ENCODE results near the gene ZNF689. TPM values are rescaled to one million over a fixed set of nuclear protein-coding genes. Genes with fewer than 3 reads are reported as not detected.

Gene ZNF689
- total RNA-seq, 1 experiment from 2014 or later: 10.3 TPM

DNA sequence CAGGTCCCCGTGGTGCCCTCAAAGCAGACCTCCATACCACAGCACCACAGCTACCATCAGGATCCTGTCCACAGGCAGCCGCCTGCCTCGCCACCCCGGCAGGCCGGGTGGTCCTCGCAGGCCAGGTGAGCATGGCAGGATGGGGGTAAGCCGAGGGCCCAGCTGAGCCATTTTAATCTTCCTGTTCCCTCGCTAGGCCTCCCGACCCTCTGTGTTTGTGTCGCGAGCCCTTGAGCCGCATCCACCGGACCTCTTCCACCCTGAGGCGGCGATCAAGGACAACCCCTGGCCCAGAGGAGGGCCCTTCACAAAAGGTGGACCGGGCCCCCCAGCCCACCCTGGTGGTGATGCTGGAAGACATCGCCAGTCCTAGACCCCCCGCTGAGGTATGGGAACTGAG lies 42.5 kb upstream of the ZNF689 start:
- no peaks in the 10 kb centered on the region for H3K9me3 ChIP-seq (ENCODE audit: control insufficient read depth in 1 of 2, insufficient read depth in 1 of 2, low read depth in 1 of 2, low read length in 2 of 2)
- H3K9me2 ChIP-seq (ENCODE audit: insufficient read depth): no peaks in the 10 kb centered on the region
- BruUV-seq (replicated peaks): no TSS peak
- H3K27me3 ChIP-seq (ENCODE audit: insufficient read depth, low read length): no peaks in the 10 kb centered on the region
- peak overlapping the region in 1 of 2 experiments; percentile 97; a peak in 1 of 4 replicates for H3K4me3 ChIP-seq (replicated peaks in 1 of 2; ENCODE audit: low read depth in 1 of 2, low read length in 2 of 2)
- ATAC-seq (no peak), DNase-seq (ENCODE audit: low read depth, low spot score) (no peak)
- no peaks in the 10 kb centered on the region for H4K20me1 ChIP-seq (ENCODE audit: insufficient read depth)
- ChIA-PET POLR2A (no interaction called here), RAD21 (ENCODE audit: low non-redundant PET in 1 of 2, low total read pairs in 2 of 2, uncharacterized antibody in 2 of 2, unreplicated experiment in 2 of 2) (no interaction called here), CTCF (no interaction called here)
- H3K27ac ChIP-seq (ENCODE audit: low read depth, low read length): no peak overlapping the region
- H3K79me2 ChIP-seq (ENCODE audit: insufficient read depth, low read length): peaks cover 15% of the 10 kb centered on the region; the same call in 1 of the 2 replicates
- H3K4me2 ChIP-seq (ENCODE audit: low read length): peak overlapping the region; percentile 95
- TF ChIP-seq TCF7L2 (IDR thresholded peaks at IDR 0.05; ENCODE audit: borderline replicate concordance, extremely low read depth, insufficient read depth, insufficient read length): no peak
- intact Hi-C loops (cut with micrococcal nuclease): no loop called here
- peaks cover 16 to 26% of the 10 kb centered on the region in 2 experiments; a peak in 3 of 4 replicates for H3K4me1 ChIP-seq (ENCODE audit: control insufficient read depth in 1 of 2, insufficient read depth in 2 of 2, low read length in 2 of 2)
- H2AFZ ChIP-seq (ENCODE audit: low read depth, low read length, poor library complexity, severe bottlenecking): no peak overlapping the region
- peak overlapping the region; percentile 96; the same call in 1 of the 2 replicates for H3K9ac ChIP-seq (ENCODE audit: low read length)
- H3K36me3 ChIP-seq (ENCODE audit: control insufficient read depth in 1 of 2, insufficient read depth in 2 of 2, low read length in 2 of 2): peaks cover 10 to 21% of the 10 kb centered on the region in 2 experiments

DNA sequence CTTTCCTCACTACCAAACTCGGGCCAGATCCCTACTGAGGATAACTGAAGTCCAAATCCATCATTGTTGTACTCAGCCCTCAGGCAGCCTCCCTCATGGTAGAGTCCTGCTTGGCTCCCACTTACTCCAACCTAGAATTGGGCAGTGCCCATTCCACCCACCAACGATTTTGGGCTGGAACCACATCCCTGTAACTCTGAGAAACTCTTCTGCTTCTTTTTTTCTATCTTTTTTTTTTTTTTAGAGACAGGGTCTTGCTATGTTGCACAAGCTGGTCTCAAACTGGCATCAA lies 41.8 kb upstream of the ZNF689 start:
- ChIA-PET POLR2A (no interaction called here), RAD21 (ENCODE audit: low non-redundant PET in 1 of 2, low total read pairs in 2 of 2, uncharacterized antibody in 2 of 2, unreplicated experiment in 2 of 2) (no interaction called here)

More for the DNA sequence above, 41.8 kb upstream of the ZNF689 start:
- Histone ChIP-seq H3K27ac (ENCODE audit: low read depth, low read length) (peak overlapping the region; percentile 88), H3K9ac (ENCODE audit: low read length) (peak overlapping the region; percentile 96), H3K4me3 (replicated peaks in 1 of 2; ENCODE audit: low read depth in 1 of 2, low read length in 2 of 2) (peak overlapping the region; percentile 93 to 97), H3K4me2 (ENCODE audit: low read length) (peak overlapping the region; percentile 95), H3K36me3 (ENCODE audit: control insufficient read depth in 1 of 2, insufficient read depth in 2 of 2, low read length in 2 of 2) (peaks cover 10 to 21% of the 10 kb centered on the region in 2 experiments), H3K9me2 (ENCODE audit: insufficient read depth) (no peaks in the 10 kb centered on the region), H3K9me3 (ENCODE audit: control insufficient read depth in 1 of 2, insufficient read depth in 1 of 2, low read depth in 1 of 2, low read length in 2 of 2) (no peaks in the 10 kb centered on the region), H2AFZ (ENCODE audit: low read depth, low read length, poor library complexity, severe bottlenecking) (no peak overlapping the region), H4K20me1 (ENCODE audit: insufficient read depth) (no peaks in the 10 kb centered on the region), H3K4me1 (ENCODE audit: control insufficient read depth in 1 of 2, insufficient read depth in 2 of 2, low read length in 2 of 2) (peaks cover 11 to 18% of the 10 kb centered on the region in 2 experiments; a peak in 3 of 4 replicates), H3K79me2 (ENCODE audit: insufficient read depth, low read length) (peaks cover 15% of the 10 kb centered on the region; the same call in 1 of the 2 replicates), H3K27me3 (ENCODE audit: insufficient read depth, low read length) (no peaks in the 10 kb centered on the region)
- intact Hi-C loops (cut with micrococcal nuclease): no loop called here
- no peak for ATAC-seq
- no TSS peak for BruUV-seq (replicated peaks)
- no peak for DNase-seq (ENCODE audit: low read depth, low spot score)
- CTCF ChIA-PET: interaction anchor here (1.6 kb wide), 1 partner anchor 45 kb away, joined by 4 read pairs; no protein-coding TSS in a partner anchor
- TF ChIP-seq RAD21 (IDR thresholded peaks at IDR 0.05; ENCODE audit: low read depth) (no peak), CEBPB (IDR thresholded peaks at IDR 0.05; ENCODE audit: low read depth) (no peak), CBX3 (IDR thresholded peaks at IDR 0.05; ENCODE audit: low read depth) (no peak), POLR2A (IDR thresholded peaks at IDR 0.05; ENCODE audit: borderline replicate concordance, extremely low read depth, insufficient read depth, insufficient read length) (no peak), ZFX (IDR thresholded peaks at IDR 0.05) (no peak), TCF7L2 (IDR thresholded peaks at IDR 0.05; ENCODE audit: borderline replicate concordance, extremely low read depth, insufficient read depth, insufficient read length) (no peak), EZH2phosphoT487 (IDR thresholded peaks at IDR 0.05; ENCODE audit: borderline replicate concordance) (no peak), EZH2 (IDR thresholded peaks at IDR 0.05) (no peak), FOSL1 (IDR thresholded peaks at IDR 0.05; ENCODE audit: low read depth) (no peak), JUND (IDR thresholded peaks at IDR 0.05) (no peak), ELF1 (IDR thresholded peaks at IDR 0.05; ENCODE audit: borderline replicate concordance, low read depth) (no peak), SP1 (IDR thresholded peaks at IDR 0.05; ENCODE audit: low read depth) (no peak)
- TF ChIP-seq, protein P1, sequence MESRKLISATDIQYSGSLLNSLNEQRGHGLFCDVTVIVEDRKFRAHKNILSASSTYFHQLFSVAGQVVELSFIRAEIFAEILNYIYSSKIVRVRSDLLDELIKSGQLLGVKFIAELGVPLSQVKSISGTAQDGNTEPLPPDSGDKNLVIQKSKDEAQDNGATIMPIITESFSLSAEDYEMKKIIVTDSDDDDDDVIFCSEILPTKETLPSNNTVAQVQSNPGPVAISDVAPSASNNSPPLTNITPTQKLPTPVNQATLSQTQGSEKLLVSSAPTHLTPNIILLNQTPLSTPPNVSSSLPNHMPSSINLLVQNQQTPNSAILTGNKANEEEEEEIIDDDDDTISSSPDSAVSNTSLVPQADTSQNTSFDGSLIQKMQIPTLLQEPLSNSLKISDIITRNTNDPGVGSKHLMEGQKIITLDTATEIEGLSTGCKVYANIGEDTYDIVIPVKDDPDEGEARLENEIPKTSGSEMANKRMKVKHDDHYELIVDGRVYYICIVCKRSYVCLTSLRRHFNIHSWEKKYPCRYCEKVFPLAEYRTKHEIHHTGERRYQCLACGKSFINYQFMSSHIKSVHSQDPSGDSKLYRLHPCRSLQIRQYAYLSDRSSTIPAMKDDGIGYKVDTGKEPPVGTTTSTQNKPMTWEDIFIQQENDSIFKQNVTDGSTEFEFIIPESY (IDR thresholded peaks at IDR 0.05; ENCODE audit: extremely low read depth, insufficient replicate concordance, low read length): no peak
- TF ChIP-seq, protein P2, sequence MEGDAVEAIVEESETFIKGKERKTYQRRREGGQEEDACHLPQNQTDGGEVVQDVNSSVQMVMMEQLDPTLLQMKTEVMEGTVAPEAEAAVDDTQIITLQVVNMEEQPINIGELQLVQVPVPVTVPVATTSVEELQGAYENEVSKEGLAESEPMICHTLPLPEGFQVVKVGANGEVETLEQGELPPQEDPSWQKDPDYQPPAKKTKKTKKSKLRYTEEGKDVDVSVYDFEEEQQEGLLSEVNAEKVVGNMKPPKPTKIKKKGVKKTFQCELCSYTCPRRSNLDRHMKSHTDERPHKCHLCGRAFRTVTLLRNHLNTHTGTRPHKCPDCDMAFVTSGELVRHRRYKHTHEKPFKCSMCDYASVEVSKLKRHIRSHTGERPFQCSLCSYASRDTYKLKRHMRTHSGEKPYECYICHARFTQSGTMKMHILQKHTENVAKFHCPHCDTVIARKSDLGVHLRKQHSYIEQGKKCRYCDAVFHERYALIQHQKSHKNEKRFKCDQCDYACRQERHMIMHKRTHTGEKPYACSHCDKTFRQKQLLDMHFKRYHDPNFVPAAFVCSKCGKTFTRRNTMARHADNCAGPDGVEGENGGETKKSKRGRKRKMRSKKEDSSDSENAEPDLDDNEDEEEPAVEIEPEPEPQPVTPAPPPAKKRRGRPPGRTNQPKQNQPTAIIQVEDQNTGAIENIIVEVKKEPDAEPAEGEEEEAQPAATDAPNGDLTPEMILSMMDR (IDR thresholded peaks at IDR 0.05 in 2 of 3, conservative IDR thresholded peaks at IDR 0.05 in 1 of 3; ENCODE audit: borderline replicate concordance in 1 of 3, insufficient read depth in 1 of 3, low read depth in 2 of 3, low read length in 2 of 3): no peak
- TF ChIP-seq, protein P3, sequence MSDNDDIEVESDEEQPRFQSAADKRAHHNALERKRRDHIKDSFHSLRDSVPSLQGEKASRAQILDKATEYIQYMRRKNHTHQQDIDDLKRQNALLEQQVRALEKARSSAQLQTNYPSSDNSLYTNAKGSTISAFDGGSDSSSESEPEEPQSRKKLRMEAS (IDR thresholded peaks at IDR 0.05): no peak
